Measurements from ENCODE around the gene EIF3F. TPM values are rescaled to one million over a fixed set of nuclear protein-coding genes. Genes with fewer than 3 reads are reported as not detected.

Gene EIF3F
- total and polyA plus RNA-seq, 2 donors (not counting 1 experiment from before 2014, with no cell fraction given): 330 to 584 TPM

DNA sequence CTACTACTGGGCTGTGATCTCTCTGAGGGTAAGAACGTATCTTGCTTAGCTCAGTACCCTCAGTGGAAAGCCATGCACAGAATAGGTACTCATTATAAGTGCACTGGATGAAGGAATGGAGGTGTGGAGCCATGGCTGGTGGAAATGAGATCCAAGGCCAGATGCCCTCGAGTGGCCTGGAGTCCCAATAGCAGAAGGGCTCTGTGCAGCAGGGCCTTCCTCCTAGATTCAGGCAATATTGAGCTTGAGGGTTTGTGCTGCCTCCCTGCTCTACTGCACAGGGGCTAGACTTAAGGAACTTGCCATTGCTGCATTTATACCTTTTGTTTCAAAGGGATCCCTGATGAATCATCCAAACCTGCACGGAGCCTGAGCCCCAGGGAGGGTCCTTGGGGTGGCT is 60.2 kb downstream of the EIF3F start:
- H3K4me3 Mint-ChIP-seq: no peak overlapping the region
- CTCF ChIA-PET: no interaction called here
- no peaks in the 10 kb centered on the region for H3K9me3 ChIP-seq (ENCODE audit: control extremely low read depth in 1 of 3, control insufficient read depth in 2 of 3, insufficient read depth in 1 of 3, low read length in 2 of 3)
- no peaks in the 10 kb centered on the region for H4K20me1 ChIP-seq (ENCODE audit: control insufficient read depth, insufficient read depth, low read length, poor library complexity, severe bottlenecking)
- 56% methylated on average over 3 of the region's 3 CpGs for WGBS (ENCODE audit: insufficient coverage)
- DNase-seq (no peak), ATAC-seq (ENCODE audit: low read depth) (no peak)
- H3K4me1 ChIP-seq (ENCODE audit: control insufficient read depth in 2 of 2, insufficient read depth in 2 of 2, low read length in 2 of 2): no peaks in the 10 kb centered on the region
- POLR2A ChIA-PET: no interaction called here
- no peak for TF ChIP-seq EZH2 (IDR thresholded peaks at IDR 0.05; ENCODE audit: borderline replicate concordance, insufficient read depth, low read depth, low read length, poor library complexity, severe bottlenecking)
- TF ChIP-seq, protein P1, sequence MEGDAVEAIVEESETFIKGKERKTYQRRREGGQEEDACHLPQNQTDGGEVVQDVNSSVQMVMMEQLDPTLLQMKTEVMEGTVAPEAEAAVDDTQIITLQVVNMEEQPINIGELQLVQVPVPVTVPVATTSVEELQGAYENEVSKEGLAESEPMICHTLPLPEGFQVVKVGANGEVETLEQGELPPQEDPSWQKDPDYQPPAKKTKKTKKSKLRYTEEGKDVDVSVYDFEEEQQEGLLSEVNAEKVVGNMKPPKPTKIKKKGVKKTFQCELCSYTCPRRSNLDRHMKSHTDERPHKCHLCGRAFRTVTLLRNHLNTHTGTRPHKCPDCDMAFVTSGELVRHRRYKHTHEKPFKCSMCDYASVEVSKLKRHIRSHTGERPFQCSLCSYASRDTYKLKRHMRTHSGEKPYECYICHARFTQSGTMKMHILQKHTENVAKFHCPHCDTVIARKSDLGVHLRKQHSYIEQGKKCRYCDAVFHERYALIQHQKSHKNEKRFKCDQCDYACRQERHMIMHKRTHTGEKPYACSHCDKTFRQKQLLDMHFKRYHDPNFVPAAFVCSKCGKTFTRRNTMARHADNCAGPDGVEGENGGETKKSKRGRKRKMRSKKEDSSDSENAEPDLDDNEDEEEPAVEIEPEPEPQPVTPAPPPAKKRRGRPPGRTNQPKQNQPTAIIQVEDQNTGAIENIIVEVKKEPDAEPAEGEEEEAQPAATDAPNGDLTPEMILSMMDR (IDR thresholded peaks at IDR 0.05): no peak
- H3K27me3 Mint-ChIP-seq: peaks cover 38% of the 10 kb centered on the region
- no peak overlapping the region for H3K4me2 ChIP-seq (replicated peaks; ENCODE audit: low read depth, low read length, poor library complexity, severe bottlenecking)
- H3K36me3 ChIP-seq (replicated peaks in 1 of 2; ENCODE audit: control extremely low read depth in 1 of 2, control insufficient read depth in 1 of 2, extremely low read depth in 1 of 2, insufficient read depth in 2 of 2, low read length in 1 of 2): no peaks in the 10 kb centered on the region
- no peaks in the 10 kb centered on the region for H3K79me2 ChIP-seq (ENCODE audit: control insufficient read depth, insufficient read depth, low read length)
- H3K27me3 ChIP-seq (replicated peaks in 1 of 4; ENCODE audit: control extremely low read depth in 1 of 4, control insufficient read depth in 3 of 4, insufficient read depth in 4 of 4, low read length in 3 of 4): peaks cover 0 to 8% (median 1%) of the 10 kb centered on the region in 4 experiments
- H3K4me1 Mint-ChIP-seq: no peaks in the 10 kb centered on the region
- H3K27ac Mint-ChIP-seq: no peak overlapping the region
- intact Hi-C loops (cut with micrococcal nuclease): no loop called here
- no peak overlapping the region for H3K4me3 ChIP-seq (ENCODE audit: control extremely low read depth in 1 of 5, extremely low read depth in 1 of 5, insufficient read depth in 1 of 5, low read depth in 2 of 5, low read length in 4 of 5)
- H3K9me3 Mint-ChIP-seq (ENCODE audit: insufficient read depth): no peaks in the 10 kb centered on the region
- no peak overlapping the region for H2AFZ ChIP-seq (ENCODE audit: insufficient read depth, low read depth, low read length, poor library complexity, severe bottlenecking)
- H3K9ac ChIP-seq (ENCODE audit: low read length): no peak overlapping the region
- H3K27ac ChIP-seq (ENCODE audit: low read length in 2 of 2): no peak overlapping the region

DNA sequence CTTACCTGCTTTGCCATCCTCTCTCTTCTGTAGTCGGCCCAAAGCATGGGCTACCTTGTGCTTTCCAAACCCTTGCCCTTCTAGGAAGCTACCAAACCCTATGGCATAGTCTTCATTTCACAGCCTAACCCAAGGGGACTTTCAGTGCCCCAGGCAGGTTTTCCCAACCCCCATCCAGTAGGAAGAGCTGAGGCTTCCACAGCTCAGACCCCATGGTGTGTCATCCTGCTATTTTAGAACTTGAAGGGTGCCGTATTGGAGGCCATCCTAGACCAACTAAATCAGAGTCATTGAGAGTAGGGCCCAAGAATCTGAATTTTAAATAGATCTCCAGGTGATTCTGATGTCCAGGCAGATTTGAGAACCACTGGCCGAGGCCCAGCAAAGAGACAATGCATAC is 61.9 kb downstream of the EIF3F start:
- no peaks in the 10 kb centered on the region for H3K4me1 ChIP-seq (ENCODE audit: control insufficient read depth in 2 of 2, insufficient read depth in 2 of 2, low read length in 2 of 2)
- Mint-ChIP-seq H3K4me1 (no peaks in the 10 kb centered on the region), H3K4me3 (no peak overlapping the region), H3K27me3 (peaks cover 38% of the 10 kb centered on the region), H3K9me3 (ENCODE audit: insufficient read depth) (no peaks in the 10 kb centered on the region), H3K27ac (no peak overlapping the region)
- no peak overlapping the region for H3K4me3 ChIP-seq (ENCODE audit: control extremely low read depth in 1 of 5, extremely low read depth in 1 of 5, insufficient read depth in 1 of 5, low read depth in 2 of 5, low read length in 4 of 5)
- no peak for DNase-seq
- H3K36me3 ChIP-seq (replicated peaks in 1 of 2; ENCODE audit: control extremely low read depth in 1 of 2, control insufficient read depth in 1 of 2, extremely low read depth in 1 of 2, insufficient read depth in 2 of 2, low read length in 1 of 2): no peaks in the 10 kb centered on the region
- H3K27ac ChIP-seq (ENCODE audit: low read length in 2 of 2): no peak overlapping the region
- ChIA-PET POLR2A (no interaction called here), CTCF (interaction anchor here (0.6 to 1.6 kb wide), 2 partner anchors 16 to 50 kb away, joined by 3 to 6 read pairs; no protein-coding TSS in a partner anchor)
- H3K79me2 ChIP-seq (ENCODE audit: control insufficient read depth, insufficient read depth, low read length): no peaks in the 10 kb centered on the region
- intact Hi-C loops (cut with micrococcal nuclease): no loop called here
- H2AFZ ChIP-seq (ENCODE audit: insufficient read depth, low read depth, low read length, poor library complexity, severe bottlenecking): no peak overlapping the region
- no peaks in the 10 kb centered on the region for H3K9me3 ChIP-seq (ENCODE audit: control extremely low read depth in 1 of 3, control insufficient read depth in 2 of 3, insufficient read depth in 1 of 3, low read length in 2 of 3)
- no peak for TF ChIP-seq EZH2 (IDR thresholded peaks at IDR 0.05; ENCODE audit: borderline replicate concordance, insufficient read depth, low read depth, low read length, poor library complexity, severe bottlenecking)
- TF ChIP-seq, protein P1 (IDR thresholded peaks at IDR 0.05): no peak
- H3K9ac ChIP-seq (ENCODE audit: low read length): no peak overlapping the region
- no peaks in the 10 kb centered on the region for H4K20me1 ChIP-seq (ENCODE audit: control insufficient read depth, insufficient read depth, low read length, poor library complexity, severe bottlenecking)
- H3K4me2 ChIP-seq (replicated peaks; ENCODE audit: low read depth, low read length, poor library complexity, severe bottlenecking): no peak overlapping the region
- no peak for ATAC-seq (ENCODE audit: low read depth)
- 100% methylated on average over 2 of the region's 3 CpGs for WGBS (ENCODE audit: insufficient coverage)
- H3K27me3 ChIP-seq (replicated peaks in 1 of 4; ENCODE audit: control extremely low read depth in 1 of 4, control insufficient read depth in 3 of 4, insufficient read depth in 4 of 4, low read length in 3 of 4): peaks cover 0 to 8% (median 1%) of the 10 kb centered on the region in 4 experiments

Small RNA genes within 50 kb of the gene (small RNA-seq; reads per million reads assigned to genes)
- gene COX6CP5 (ENCODE audit: insufficient read length, low read depth, low replicate concordance): not detected

Other genes starting within 250 kb of the EIF3F start
- gene OR5P2, start 190.4 kb upstream of the EIF3F start, total RNA-seq: not detected in 2 replicates
- gene OR5P2, start 190.4 kb upstream of the EIF3F start, polyA plus RNA-seq: not detected in 2 replicates
- not detected in 2 replicates for gene OR5P3, start 156.5 kb upstream of the EIF3F start, total RNA-seq
- not detected in 2 replicates for gene OR5P3, start 156.5 kb upstream of the EIF3F start, polyA plus RNA-seq
- gene OR10A6, start 56.1 kb upstream of the EIF3F start, total RNA-seq: not detected in 2 replicates
- gene OR10A6, start 56.1 kb upstream of the EIF3F start, polyA plus RNA-seq: not detected in 2 replicates
- gene OR10A3, start 45.6 kb upstream of the EIF3F start, total RNA-seq: not detected in 2 replicates
- gene OR10A3, start 45.6 kb upstream of the EIF3F start, polyA plus RNA-seq: not detected in 2 replicates
- not detected in 2 replicates for gene NLRP10, start 21.9 kb upstream of the EIF3F start, total RNA-seq
- gene NLRP10, start 21.9 kb upstream of the EIF3F start, polyA plus RNA-seq: not detected in 2 replicates
- 0.10 TPM in 1 of 2 replicates, not detected in the other for gene TUB, start 93.9 kb downstream of the EIF3F start, total RNA-seq
- gene TUB, start 93.9 kb downstream of the EIF3F start, polyA plus RNA-seq: 0.03 and 0.06 TPM in 2 replicates
- 73.0 and 74.6 TPM in 2 replicates for gene RIC3, start 181.7 kb downstream of the EIF3F start, total RNA-seq
- 62.4 and 72.4 TPM in 2 replicates for gene RIC3, start 181.7 kb downstream of the EIF3F start, polyA plus RNA-seq

Data from B cell (primary cell).